GM23338 (cell line): Measurements from ENCODE around the gene ABCB11.

ENCODE experiments used
- CREB1 ChIP-seq: fragments of 250-450 bp; sonication (Bioruptor Pico); IDR thresholded peaks from 2 replicates; pipeline ENCODE4 v1.5.0; 2020; ENCODE audit warnings: low read depth, mild to moderate bottlenecking, moderate library complexity
- CTCF ChIP-seq, 2 experiments: fragments of 200-600 bp in 1 of 2; sonication (generic) in 1 of 2; conservative IDR thresholded peaks; 2 replicates each; pipeline versions ENCODE4 v1.5.1 to v1.6.1; 2016 to 2017; ENCODE audit warnings: antibody characterized with exemption in 2 of 2, low read depth in 2 of 2, mild to moderate bottlenecking in 2 of 2, moderate library complexity in 1 of 2
- ETS1 ChIP-seq: IDR thresholded peaks from 2 replicates; pipeline ENCODE4 v1.6.1; 2016; ENCODE audit warnings: antibody characterized with exemption
- EZH2 ChIP-seq: fragments of 200-600 bp; sonication (generic); IDR thresholded peaks from one replicate; pipeline ENCODE4 v1.8.0; 2017; ENCODE audit warnings: antibody characterized with exemption, mild to moderate bottlenecking, low read depth; ENCODE audit not compliant: unreplicated experiment
- EZH2phosphoT487 ChIP-seq: fragments of 200-600 bp; sonication (generic); IDR thresholded peaks from one replicate; pipeline ENCODE4 v1.8.1; 2018; ENCODE audit warnings: antibody characterized with exemption; ENCODE audit not compliant: unreplicated experiment
- JUNB ChIP-seq: IDR thresholded peaks from one replicate; pipeline ENCODE4 v1.6.1; 2016; ENCODE audit warnings: antibody characterized with exemption; ENCODE audit not compliant: unreplicated experiment
- POLR2AphosphoS5 ChIP-seq: IDR thresholded peaks from 2 replicates; pipeline ENCODE4 v1.6.1; 2016; ENCODE audit warnings: antibody characterized with exemption, low read depth
- REST ChIP-seq: IDR thresholded peaks from one replicate; pipeline ENCODE4 v1.6.1; 2018; ENCODE audit warnings: antibody characterized with exemption; ENCODE audit not compliant: unreplicated experiment
- STAT1 ChIP-seq: IDR thresholded peaks from one replicate; pipeline ENCODE4 v1.6.1; 2016; ENCODE audit warnings: antibody characterized with exemption; ENCODE audit not compliant: unreplicated experiment
- ZNF114 ChIP-seq: fragments of 250-450 bp; sonication (Bioruptor Pico); IDR thresholded peaks from 2 replicates; pipeline ENCODE4 v1.5.0; 2020; ENCODE audit warnings: mild to moderate bottlenecking, moderate library complexity

- TF ChIP-seq CTCF (conservative IDR thresholded peaks at IDR 0.05; ENCODE audit: low read depth in 2 of 2) = no peak
- no peak for TF ChIP-seq EZH2
- no peak for TF ChIP-seq EZH2phosphoT487
- TF ChIP-seq JUNB = no peak
- no peak for TF ChIP-seq POLR2AphosphoS5
- TF ChIP-seq REST = no peak
- TF ChIP-seq ETS1 = no peak
- no peak for TF ChIP-seq ZNF114 (CRISPR knock-in tag)
- TF ChIP-seq CREB1 (CRISPR knock-in tag) = no peak
- TF ChIP-seq STAT1 = no peak
These were observed 76.9 kb downstream of the ABCB11 start for GRCh38 chr2:168954256-168954655.
